ENCODE measurements around the gene HOPX. TPM values are rescaled to one million over a fixed set of nuclear protein-coding genes. Genes with fewer than 3 reads are reported as not detected.
"Not testable (repeated sequence)": the region's sequence is repeated elsewhere in the genome, so short reads cannot be mapped to it uniquely, and the experiment has no call there.

Gene HOPX
- total and polyA plus RNA-seq, 10 donors, result 6.0 to 26.0 (median 8.0) TPM

DNA sequence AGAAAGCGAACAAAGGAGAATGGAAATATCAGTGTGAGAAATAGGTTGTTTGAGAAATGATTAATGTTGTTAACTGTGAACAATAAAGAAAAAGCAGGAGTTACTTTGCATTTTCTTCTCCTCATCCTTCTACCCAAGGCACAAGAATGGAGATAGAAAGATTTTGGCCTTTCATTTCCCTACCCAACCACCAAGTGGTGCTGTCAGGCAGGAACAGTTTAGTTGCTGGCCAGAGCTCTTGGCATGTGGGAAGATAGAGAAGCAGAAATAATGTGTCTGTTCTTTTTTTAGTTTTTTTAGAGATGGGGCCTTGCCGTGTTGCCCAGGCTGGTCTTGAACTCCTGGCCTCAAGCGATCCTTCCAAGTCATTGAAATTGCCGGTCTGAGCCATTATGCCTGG, 12.8 kb downstream of the HOPX start:
- H3K36me3 ChIP-seq, result no peaks in the 10 kb centered on the region
- H3K4me3 ChIP-seq, result no peak overlapping the region
- H3K4me1 ChIP-seq, result no peaks in the 10 kb centered on the region
- H3K27me3 ChIP-seq (replicated peaks in 1 of 7), result peaks cover 0 to 4% (median 0%) of the 10 kb centered on the region in 7 donors
- intact Hi-C loops (cut with DNase I; ENCODE audit: low total_unique reads), result no loop called here
- no peak overlapping the region for H3K27ac ChIP-seq
- TF ChIP-seq, protein P1, sequence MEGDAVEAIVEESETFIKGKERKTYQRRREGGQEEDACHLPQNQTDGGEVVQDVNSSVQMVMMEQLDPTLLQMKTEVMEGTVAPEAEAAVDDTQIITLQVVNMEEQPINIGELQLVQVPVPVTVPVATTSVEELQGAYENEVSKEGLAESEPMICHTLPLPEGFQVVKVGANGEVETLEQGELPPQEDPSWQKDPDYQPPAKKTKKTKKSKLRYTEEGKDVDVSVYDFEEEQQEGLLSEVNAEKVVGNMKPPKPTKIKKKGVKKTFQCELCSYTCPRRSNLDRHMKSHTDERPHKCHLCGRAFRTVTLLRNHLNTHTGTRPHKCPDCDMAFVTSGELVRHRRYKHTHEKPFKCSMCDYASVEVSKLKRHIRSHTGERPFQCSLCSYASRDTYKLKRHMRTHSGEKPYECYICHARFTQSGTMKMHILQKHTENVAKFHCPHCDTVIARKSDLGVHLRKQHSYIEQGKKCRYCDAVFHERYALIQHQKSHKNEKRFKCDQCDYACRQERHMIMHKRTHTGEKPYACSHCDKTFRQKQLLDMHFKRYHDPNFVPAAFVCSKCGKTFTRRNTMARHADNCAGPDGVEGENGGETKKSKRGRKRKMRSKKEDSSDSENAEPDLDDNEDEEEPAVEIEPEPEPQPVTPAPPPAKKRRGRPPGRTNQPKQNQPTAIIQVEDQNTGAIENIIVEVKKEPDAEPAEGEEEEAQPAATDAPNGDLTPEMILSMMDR (IDR thresholded peaks at IDR 0.05 in 8 of 11, conservative IDR thresholded peaks at IDR 0.05 in 3 of 11), result peak in 3 of 11 experiments; percentile 14 to 25 (median 22)
- TF ChIP-seq POLR2A (IDR thresholded peaks at IDR 0.05) (no peak), POLR2AphosphoS5 (IDR thresholded peaks at IDR 0.05) (no peak)
- peaks cover 0 to 13% (median 8%) of the 10 kb centered on the region in 8 donors for H3K9me3 ChIP-seq
- WGBS, 5 donors, result 90 to 97% (median 96%) methylated on average over 4 of the region's 4 CpGs
- no peak for DNase-seq

DNA sequence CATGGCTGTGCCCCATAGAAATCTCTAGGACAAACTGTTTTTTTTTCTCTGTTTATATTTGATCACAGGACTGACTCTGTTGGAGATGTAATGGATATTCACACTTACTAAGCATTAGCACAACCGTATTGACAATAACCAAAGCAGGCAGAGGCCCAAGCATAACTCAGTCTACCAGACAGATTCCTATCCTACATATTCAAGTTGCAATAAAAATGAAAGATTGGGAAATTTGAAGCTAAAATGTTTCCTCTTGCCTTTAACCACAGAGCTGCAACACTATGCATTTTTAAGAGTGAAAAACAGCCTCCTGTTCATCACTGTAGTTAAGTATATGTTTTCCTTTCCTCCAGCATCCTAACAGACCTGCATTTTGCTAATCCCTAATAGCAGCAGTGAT, 13.7 kb downstream of the HOPX start:
- DNase-seq, result not testable (repeated sequence)

DNA sequence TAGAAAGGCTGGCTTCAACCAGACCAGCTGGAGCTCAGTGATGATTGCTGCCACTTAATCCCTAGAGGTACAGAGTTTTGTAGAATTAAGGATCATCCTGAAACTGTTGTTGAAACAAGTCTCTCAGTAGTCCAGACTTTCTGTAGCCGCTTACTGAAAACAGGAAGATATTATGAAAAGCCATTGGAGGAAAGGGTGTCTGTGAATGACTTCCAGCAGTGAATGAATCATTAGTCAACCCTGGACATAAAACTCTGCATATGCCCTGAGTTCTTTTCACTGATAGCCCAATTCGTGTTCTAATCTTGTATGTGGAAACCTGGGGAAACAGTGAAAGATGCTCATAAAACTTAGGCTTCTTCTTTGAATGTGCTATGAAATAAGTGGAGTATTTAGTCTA, 14.8 kb downstream of the HOPX start:
- TF ChIP-seq POLR2AphosphoS5 (IDR thresholded peaks at IDR 0.05) (no peak), POLR2A (IDR thresholded peaks at IDR 0.05) (no peak)
- WGBS, 5 donors, result 39 to 47% (median 43%) methylated on average over 2 of the region's 2 CpGs

More for the DNA sequence above, 13.7 kb downstream of the HOPX start:
- H3K27ac ChIP-seq; intact Hi-C loops (cut with DNase I; ENCODE audit: low total_unique reads); H3K4me1 ChIP-seq; H3K27me3 ChIP-seq (replicated peaks in 1 of 7); H3K4me3 ChIP-seq; H3K36me3 ChIP-seq: not testable (repeated sequence)
- WGBS, 5 donors, result 48 to 92% (median 70%) methylated on average over 1 of the region's 1 CpG
- H3K9me3 ChIP-seq, result peaks cover 0 to 13% (median 8%) of the 10 kb centered on the region in 8 donors

DNA sequence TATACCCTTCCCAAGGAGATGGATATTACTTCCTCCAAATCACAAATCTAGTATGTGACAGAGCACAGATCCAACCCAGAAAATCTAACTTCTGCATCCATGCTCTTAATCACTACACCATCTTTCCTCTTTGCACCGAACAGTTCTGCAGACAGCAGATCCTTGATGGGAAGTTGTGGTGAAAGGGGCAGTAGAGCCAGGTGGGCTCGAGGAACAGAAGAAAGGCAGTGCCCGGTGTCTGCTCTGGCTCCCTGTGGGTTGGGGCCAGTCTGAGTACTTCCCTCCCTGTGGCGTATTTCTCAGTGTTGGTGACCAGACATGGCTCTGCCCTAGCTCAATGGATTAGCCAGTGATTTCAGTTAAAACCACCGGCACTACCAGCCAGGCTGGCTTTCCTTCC, 15.3 kb downstream of the HOPX start:
- DNase-seq, result no peak
- no peaks in the 10 kb centered on the region for H3K36me3 ChIP-seq
- peaks cover 0 to 4% (median 0%) of the 10 kb centered on the region in 7 donors for H3K27me3 ChIP-seq (replicated peaks in 1 of 7)
- H3K4me1 ChIP-seq, result no peaks in the 10 kb centered on the region
- no peak overlapping the region for H3K27ac ChIP-seq
- 28 to 44% (median 34%) methylated on average over 5 of the region's 5 CpGs for WGBS, 5 donors
- TF ChIP-seq POLR2AphosphoS5 (IDR thresholded peaks at IDR 0.05) (no peak), POLR2A (IDR thresholded peaks at IDR 0.05) (no peak)
- TF ChIP-seq, protein P1 (IDR thresholded peaks at IDR 0.05 in 8 of 11, conservative IDR thresholded peaks at IDR 0.05 in 3 of 11), result no peak
- H3K9me3 ChIP-seq, result peaks cover 0 to 13% (median 8%) of the 10 kb centered on the region in 8 donors
- intact Hi-C loops (cut with DNase I; ENCODE audit: low total_unique reads), result no loop called here
- no peak overlapping the region for H3K4me3 ChIP-seq

More for the DNA sequence above, 14.8 kb downstream of the HOPX start:
- H3K27me3 ChIP-seq (replicated peaks in 1 of 7), result peaks cover 0 to 4% (median 0%) of the 10 kb centered on the region in 7 donors
- no peak overlapping the region for H3K4me3 ChIP-seq
- H3K27ac ChIP-seq, result no peak overlapping the region
- H3K4me1 ChIP-seq, result no peaks in the 10 kb centered on the region
- no peak for DNase-seq
- H3K36me3 ChIP-seq, result no peaks in the 10 kb centered on the region
- intact Hi-C loops (cut with DNase I; ENCODE audit: low total_unique reads), result no loop called here
- peaks cover 0 to 13% (median 8%) of the 10 kb centered on the region in 8 donors for H3K9me3 ChIP-seq

DNA sequence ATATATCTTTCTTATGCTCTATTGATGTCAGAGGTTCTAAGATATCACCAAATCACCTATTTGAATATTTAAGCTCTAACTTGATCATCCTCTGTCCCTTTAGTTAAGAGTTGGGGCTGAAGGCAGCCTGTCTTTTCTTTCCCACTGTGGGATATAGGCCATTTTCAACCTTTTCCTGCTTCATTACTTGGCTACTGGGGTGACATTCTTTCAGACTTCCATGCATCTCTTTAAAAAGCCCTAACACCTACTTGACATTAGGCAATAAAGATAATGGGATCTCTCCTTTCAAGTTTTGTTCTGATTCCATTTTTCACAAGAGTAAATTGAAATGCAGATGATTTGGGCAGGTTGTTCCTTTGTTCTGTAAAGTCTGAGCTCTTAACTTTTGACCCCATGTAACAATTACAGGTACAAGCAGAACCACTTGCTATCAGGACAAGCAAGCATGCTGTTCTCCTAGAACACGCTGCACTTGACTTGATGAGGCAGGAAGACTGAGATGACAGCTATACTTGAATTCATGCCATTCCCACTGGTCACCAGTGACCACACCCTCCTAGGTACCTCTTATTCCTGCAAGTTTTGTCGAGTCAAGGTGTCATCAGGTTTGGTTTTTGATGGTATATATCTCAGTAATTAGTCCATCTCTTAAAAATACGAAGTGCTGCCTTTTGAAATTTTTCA, 18.2 kb downstream of the HOPX start:
- TF ChIP-seq POLR2AphosphoS5 (IDR thresholded peaks at IDR 0.05) (no peak), POLR2A (IDR thresholded peaks at IDR 0.05) (no peak)
- TF ChIP-seq, protein P1 (IDR thresholded peaks at IDR 0.05 in 8 of 11, conservative IDR thresholded peaks at IDR 0.05 in 3 of 11), result no peak
- H3K36me3 ChIP-seq, result no peaks in the 10 kb centered on the region
- DNase-seq, result no peak
- WGBS, 5 donors, result 64 to 91% (median 89%) methylated on average over 3 of the region's 3 CpGs
- peaks cover 0 to 2% (median 0%) of the 10 kb centered on the region in 6 donors for H3K4me1 ChIP-seq
- no peak overlapping the region for H3K27ac ChIP-seq
- peaks cover 0 to 19% (median under 1%) of the 10 kb centered on the region in 7 donors for H3K27me3 ChIP-seq (replicated peaks in 1 of 7)
- intact Hi-C loops (cut with DNase I; ENCODE audit: low total_unique reads), result no loop called here
- no peaks in the 10 kb centered on the region for H3K9me3 ChIP-seq
- H3K4me3 ChIP-seq, result no peak overlapping the region

Measured in spleen (tissue), 11 donors.